Measurements from ENCODE around the gene ZNF813.
A peak's percentile ranks its signal among the peaks of the same experiment; 100 is the strongest.

The ZNF813 gene

GRCh38 chr19:53536225-53536548, 68.7 kb downstream of the ZNF813 start:
- DNase-seq (ENCODE audit: low read depth) = no peak
- TF ChIP-seq CTCF (conservative IDR thresholded peaks at IDR 0.05; ENCODE audit: control insufficient read depth, insufficient read depth, low read depth, low read length) = no peak
- H3K4me3 ChIP-seq (ENCODE audit: control insufficient read depth, low read depth, low read length) = no peak overlapping the region

- peak overlapping the region; percentile 65 for H3K4me3 ChIP-seq (ENCODE audit: control insufficient read depth, low read depth, low read length)
- DNase-seq (ENCODE audit: low read depth) = no peak
- no peak for TF ChIP-seq CTCF (conservative IDR thresholded peaks at IDR 0.05; ENCODE audit: control insufficient read depth, insufficient read depth, low read depth, low read length)
These were observed 69.6 kb downstream of the ZNF813 start for GRCh38 chr19:53537121-53537520.

- peak; percentile 85 for DNase-seq (ENCODE audit: low read depth)
- peak within 1 kb of the TSS; percentile 65 for H3K4me3 ChIP-seq (ENCODE audit: control insufficient read depth, low read depth, low read length)
- TF ChIP-seq CTCF (conservative IDR thresholded peaks at IDR 0.05; ENCODE audit: control insufficient read depth, insufficient read depth, low read depth, low read length) = no peak
These were observed 70.2 kb downstream of the ZNF813 start, which contains the start of gene ZNF331 for GRCh38 chr19:53537521-53538377. Gene ZNF331, plus strand, starts transcription at chr19:53538145. Its CDS starts 31,232 bp downstream, at chr19:53569377.

GRCh38 chr19:53538378-53539109, 71.0 kb downstream of the ZNF813 start:
- no peak for TF ChIP-seq CTCF (conservative IDR thresholded peaks at IDR 0.05; ENCODE audit: control insufficient read depth, insufficient read depth, low read depth, low read length)
- DNase-seq (ENCODE audit: low read depth) = no peak
- peak overlapping the region; percentile 65 for H3K4me3 ChIP-seq (ENCODE audit: control insufficient read depth, low read depth, low read length)

- H3K4me3 ChIP-seq (ENCODE audit: control insufficient read depth, low read depth, low read length) = no peak overlapping the region
- DNase-seq (ENCODE audit: low read depth) = no peak
- TF ChIP-seq CTCF (conservative IDR thresholded peaks at IDR 0.05; ENCODE audit: control insufficient read depth, insufficient read depth, low read depth, low read length) = no peak
These were observed 72.6 kb downstream of the ZNF813 start for GRCh38 chr19:53540091-53540490.

GRCh38 chr19:53541971-53542370, 74.4 kb downstream of the ZNF813 start:
- DNase-seq (ENCODE audit: low read depth) = no peak
- TF ChIP-seq CTCF (conservative IDR thresholded peaks at IDR 0.05; ENCODE audit: control insufficient read depth, insufficient read depth, low read depth, low read length) = no peak
- H3K4me3 ChIP-seq (ENCODE audit: control insufficient read depth, low read depth, low read length) = no peak overlapping the region
